GM21447 (cell line): Measurements from ENCODE around the gene LMTK2.
"Not testable (repeated sequence)": the region's sequence is repeated elsewhere in the genome, so short reads cannot be mapped to it uniquely, and the experiment has no call there.

ENCODE experiments used
- ATAC-seq: cut with Tn5 transposase; IDR thresholded peaks from one replicate; pipeline ENCODE4 v1.9.1; 2021; ENCODE audit not compliant: unreplicated experiment

The LMTK2 gene

GRCh38 chr7:98102170-98102569 lies 4.5 kb upstream of the LMTK2 start:
- ATAC-seq, result no peak

- ATAC-seq, result no peak
Measured at GRCh38 chr7:98105942-98106544, 619 bp upstream of the LMTK2 start.

- no peak for ATAC-seq
Measured at GRCh38 chr7:98107313-98107721, 655 bp downstream of the LMTK2 start.

GRCh38 chr7:98110249-98111022 lies 3.8 kb downstream of the LMTK2 start:
- no peak for ATAC-seq

- ATAC-seq, result no peak
Measured at GRCh38 chr7:98112077-98112476, 5.4 kb downstream of the LMTK2 start.

GRCh38 chr7:98115746-98116525 lies 9.3 kb downstream of the LMTK2 start:
- no peak for ATAC-seq

GRCh38 chr7:98116656-98117461 lies 10.2 kb downstream of the LMTK2 start:
- no peak for ATAC-seq

GRCh38 chr7:98119256-98119918 lies 12.7 kb downstream of the LMTK2 start:
- ATAC-seq, result no peak

- ATAC-seq, result no peak
Measured at GRCh38 chr7:98120559-98120958, 13.9 kb downstream of the LMTK2 start.

GRCh38 chr7:98121388-98121787 lies 14.7 kb downstream of the LMTK2 start:
- ATAC-seq, result not testable (repeated sequence)

GRCh38 chr7:98123365-98123696 lies 16.7 kb downstream of the LMTK2 start:
- no peak for ATAC-seq

- no peak for ATAC-seq
Measured at GRCh38 chr7:98125759-98126158, 19.1 kb downstream of the LMTK2 start.

GRCh38 chr7:98126311-98127142 lies 19.9 kb downstream of the LMTK2 start:
- ATAC-seq, result no peak

- ATAC-seq, result no peak
Measured at GRCh38 chr7:98128346-98128745, 21.7 kb downstream of the LMTK2 start.

GRCh38 chr7:98130959-98131358 lies 24.3 kb downstream of the LMTK2 start:
- no peak for ATAC-seq

GRCh38 chr7:98133181-98133580 lies 26.5 kb downstream of the LMTK2 start:
- ATAC-seq, result peak; percentile 68

- ATAC-seq, result no peak
Measured at GRCh38 chr7:98133621-98134303, 27.1 kb downstream of the LMTK2 start.

GRCh38 chr7:98134420-98135228 lies 28.0 kb downstream of the LMTK2 start:
- ATAC-seq, result no peak
